ENCODE measurements around the gene EMILIN3.

Gene EMILIN3, protein sequence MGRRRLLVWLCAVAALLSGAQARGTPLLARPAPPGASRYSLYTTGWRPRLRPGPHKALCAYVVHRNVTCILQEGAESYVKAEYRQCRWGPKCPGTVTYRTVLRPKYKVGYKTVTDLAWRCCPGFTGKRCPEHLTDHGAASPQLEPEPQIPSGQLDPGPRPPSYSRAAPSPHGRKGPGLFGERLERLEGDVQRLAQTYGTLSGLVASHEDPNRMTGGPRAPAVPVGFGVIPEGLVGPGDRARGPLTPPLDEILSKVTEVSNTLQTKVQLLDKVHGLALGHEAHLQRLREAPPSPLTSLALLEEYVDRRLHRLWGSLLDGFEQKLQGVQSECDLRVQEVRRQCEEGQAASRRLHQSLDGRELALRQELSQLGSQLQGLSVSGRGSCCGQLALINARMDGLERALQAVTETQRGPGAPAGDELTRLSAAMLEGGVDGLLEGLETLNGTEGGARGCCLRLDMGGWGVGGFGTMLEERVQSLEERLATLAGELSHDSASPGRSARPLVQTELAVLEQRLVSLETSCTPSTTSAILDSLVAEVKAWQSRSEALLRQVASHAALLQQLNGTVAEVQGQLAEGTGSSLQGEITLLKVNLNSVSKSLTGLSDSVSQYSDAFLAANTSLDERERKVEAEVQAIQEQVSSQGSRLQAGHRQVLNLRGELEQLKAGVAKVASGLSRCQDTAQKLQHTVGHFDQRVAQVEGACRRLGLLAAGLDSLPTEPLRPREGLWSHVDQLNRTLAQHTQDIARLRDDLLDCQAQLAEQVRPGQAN

DNA sequence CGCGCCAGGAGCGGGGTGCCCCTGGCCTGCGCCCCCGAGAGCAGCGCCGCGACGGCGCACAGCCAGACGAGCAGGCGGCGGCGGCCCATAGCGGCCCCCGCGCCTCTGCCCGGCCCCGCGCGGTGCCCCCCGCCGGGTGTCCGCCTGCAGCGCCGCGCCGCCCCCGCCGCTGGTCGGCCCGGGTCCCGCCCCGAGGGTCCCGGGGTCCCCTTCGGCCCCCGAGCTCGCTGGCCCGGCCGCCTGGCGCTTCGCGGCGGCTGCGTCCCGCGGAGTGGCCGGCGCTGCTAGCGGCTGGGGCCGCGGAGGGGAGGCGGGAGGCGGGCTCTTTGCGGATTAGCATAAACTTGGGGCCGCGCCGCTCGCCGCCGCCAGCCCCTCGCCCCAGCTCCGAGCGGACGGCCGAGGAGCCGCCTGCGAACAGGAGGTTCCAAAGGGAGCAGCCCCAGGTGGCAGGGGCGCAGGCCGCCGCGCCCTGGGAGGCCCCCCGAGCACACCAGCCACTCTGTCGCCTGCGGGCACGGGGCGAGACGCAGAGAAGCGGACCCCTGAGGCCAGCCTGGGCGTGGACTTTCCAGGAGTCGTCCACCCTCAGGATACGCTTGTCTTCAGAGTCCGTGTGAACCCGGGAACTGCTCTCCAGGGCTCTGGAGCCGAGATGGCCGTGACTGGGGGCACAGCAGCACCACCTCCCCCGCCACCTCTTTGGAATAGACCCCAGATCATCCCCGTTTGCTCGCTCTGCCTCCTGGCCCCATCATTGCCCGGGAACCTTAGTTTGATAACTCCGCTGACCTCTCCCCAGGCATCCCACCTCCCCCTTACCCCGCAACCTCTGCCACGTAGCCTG lies at the start of gene EMILIN3:
TSS of gene EMILIN3 (minus strand) at position 273 of the 847 bp plus-strand sequence. CDS start at position 89, 184 bp downstream.
- DNase-seq, result no peak

DNA sequence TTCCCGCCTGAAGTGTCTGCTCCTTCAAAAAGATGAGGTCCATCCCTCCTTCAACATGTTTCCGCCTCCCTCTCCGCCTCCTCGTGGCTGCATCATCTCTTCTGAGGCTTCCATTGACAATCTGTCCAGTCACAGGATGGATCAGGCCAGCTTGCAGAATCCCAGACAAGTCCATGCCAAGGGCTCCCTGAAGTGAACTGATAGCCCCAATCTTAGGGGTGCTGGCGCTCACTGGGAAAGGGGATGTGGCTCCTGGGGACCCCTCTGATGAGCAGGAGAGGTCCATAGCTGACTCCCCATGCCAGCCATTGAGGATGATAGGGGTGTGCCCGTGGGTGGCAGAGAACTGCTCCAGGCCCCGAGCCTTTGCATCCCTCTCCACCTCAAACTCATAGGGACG lies 48.6 kb upstream of the EMILIN3 start:
- no peak for DNase-seq

DNA sequence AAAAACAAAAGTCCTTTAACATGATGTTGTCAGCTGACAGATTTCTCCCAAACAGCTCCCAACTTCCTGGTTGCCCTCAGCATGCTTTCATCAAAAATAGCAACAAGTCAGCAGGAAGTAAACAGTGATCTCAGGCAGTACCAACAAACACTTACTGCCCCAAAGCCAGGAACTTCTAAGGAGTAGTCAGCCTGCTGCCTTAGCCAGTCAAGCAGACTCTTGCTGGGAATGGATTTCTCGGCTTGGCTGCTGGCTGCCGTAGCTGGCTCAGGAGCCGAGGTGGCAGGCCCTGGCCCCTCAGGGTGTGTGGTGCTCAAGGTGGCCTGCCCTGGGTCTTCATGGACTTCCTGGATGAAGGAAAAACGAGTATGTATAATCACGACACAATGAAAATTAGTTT lies 46.6 kb upstream of the EMILIN3 start:
- no peak for DNase-seq

DNA sequence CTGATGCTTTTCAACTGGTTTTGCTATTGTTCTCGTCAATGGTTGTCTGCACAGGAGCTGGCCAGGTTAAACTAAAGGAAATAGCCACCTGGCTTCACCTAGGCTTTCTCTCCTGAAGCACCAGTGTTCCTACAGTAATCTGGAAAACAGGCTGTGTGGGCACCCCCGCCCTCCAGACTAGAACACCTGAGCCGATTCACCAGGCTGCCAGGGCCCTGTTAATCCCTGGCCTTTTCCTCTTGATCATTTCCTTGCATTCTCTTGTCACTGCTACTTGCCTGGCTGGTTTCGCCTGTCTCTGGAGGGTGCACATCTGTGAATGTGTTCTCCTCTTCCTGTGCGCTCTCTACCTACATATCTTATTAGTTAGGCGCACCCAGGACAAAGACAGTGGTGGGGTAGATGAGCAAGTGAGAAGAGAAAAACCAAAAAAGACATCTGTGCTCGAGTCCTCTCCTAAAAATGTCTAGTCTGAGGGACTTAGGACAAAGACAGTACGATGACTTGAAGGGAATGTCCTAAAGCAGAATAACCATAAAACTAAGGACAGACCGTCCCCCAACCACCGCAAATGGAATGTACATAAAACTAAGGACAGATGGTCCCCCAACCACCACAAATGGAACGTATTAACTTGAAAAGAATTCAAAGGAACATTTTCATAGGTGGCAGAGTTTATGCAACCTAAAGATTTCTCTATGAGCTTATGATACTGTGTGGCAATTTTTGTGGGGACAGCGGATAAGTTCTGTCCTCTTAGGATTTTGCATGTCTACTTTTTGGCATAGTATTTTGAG lies 45.9 kb upstream of the EMILIN3 start:
- no peak for DNase-seq

DNA sequence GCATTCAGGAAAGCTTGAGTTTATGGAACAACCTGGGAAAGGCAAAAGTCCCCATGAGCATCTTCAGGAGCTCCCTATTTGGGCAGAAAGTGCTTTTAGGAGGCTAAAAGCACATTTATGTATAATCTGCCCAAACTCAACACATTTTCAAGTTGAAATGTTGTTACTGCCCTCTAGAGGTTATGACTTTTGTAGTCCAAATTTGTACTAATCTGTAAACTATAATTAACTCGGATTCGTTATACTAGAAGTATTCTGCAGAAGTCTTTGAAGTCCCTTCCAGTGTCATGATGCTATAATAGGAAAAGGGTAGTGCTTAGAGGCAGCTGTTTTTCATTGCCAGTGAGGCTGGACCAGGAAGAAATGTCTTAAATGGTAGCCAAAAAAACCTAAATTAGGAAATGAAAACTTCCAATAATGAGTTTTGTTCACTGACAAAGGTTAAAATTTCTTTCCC lies 44.8 kb upstream of the EMILIN3 start:
- DNase-seq, result no peak

DNA sequence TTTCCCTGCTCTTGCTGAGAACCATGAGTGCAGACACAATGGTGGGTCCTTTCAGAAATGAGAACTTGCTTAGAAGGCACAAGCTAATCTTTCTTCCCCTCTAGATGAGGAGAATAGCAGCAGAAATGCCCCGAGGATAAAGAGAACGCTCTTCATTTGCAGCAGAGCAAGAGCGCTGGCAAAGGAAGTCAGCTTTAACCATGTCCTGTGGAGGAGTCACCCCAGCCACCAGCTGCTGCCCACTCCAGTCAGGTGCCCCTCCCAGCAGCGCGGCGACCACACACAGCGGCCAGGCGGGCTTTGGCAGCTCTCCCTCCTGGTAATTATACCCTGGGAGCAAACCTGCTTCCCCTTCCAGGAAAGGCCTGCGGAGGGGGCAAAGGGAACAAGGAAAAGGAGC lies 42.4 kb upstream of the EMILIN3 start:
- DNase-seq, result peak; percentile 48

DNA sequence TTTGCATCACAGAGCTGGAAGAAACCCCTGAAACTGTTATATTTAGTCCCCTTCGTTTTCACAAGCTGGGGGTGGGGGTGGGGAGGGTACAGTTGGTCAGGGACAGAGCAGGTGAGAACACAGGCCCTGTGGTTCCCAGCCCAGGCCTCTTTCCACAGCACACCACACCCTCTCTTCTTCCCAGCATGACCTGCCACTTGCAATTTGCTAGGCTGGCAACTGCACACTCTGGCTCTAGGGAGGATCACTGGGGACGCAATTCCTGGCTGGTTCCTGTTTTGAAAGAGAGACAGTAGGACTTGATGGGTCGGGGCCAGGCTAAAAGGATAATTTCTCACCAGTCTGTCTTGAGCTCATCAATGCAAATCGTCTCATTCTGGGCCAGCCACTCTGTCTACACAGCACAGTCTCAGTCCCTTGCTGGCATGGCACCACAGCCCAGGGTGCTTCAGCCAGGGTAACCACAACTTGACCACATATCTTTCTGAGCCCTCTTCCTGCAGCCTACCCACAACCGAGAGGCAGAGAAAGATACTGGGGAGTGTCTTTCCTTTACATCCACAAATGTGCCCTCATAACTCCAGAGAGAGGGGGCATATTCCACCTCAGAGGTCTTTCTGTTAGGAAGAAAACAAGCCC lies 41.7 kb upstream of the EMILIN3 start:
- DNase-seq, result no peak

DNA sequence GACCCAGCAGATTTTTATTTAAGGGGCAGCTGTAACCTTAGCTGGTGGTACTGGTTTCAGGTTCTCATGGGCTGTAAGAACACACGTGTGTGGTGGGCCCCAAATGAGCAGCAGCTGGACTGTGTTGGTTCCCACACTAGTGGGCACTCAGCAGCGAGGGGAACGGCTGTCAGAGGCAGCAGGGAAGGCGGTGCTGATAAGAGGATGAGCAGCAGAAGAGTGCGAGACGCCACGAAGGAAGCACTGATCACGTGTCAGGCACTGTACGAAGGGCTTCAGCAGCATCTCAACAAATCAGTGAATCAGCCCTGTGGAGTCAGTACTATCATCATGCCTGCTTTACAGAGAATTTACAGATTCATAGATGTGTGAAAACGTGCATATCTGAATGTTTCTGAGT lies 41.0 kb upstream of the EMILIN3 start:
- DNase-seq, result no peak

DNA sequence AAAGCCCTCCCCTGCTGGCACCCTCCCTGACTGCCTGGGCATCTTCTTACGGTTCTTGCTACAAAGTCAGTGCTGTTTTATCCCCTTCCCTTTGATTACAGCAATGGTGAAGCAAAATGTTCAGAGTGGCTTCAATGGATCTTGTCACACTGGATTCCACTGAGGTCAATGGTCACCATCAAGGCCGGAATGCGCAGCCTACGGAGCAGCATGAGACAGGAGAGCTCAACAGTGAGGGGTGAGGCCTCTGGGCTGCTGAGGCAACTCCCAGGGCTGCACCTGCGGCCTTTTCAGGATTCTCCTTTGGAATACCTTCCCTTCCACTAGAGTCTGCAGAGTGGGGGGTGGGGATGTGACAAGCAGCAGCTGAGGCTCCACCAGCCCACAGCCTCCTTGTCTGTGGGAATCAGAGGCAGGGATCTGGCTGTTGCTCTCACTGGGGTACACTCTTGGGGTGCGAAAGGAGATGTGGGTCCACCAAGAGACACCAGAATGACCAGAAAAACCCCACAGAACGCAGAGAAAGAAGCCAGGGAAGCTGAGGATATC lies 40.4 kb upstream of the EMILIN3 start:
- DNase-seq, result no peak

DNA sequence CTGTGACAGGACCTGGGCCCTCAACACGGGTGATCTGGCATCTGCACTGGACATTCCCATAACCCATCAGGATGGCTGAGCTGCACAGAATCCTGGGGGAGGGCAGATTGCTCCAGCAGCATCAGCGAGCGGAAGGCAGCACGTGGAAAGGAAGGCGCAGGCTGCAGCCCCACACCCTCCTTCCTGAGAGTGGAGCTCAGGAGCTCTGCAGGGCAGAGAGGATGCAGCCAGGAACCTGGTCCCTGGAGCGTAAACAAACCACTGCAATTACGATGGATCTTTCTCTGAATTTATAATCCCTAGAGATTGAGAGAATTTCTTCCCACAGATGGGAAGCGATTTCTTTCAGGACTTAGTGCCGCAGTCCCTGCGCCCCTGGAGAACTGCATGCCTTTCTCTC lies 39.7 kb upstream of the EMILIN3 start:
- DNase-seq, result no peak

DNA sequence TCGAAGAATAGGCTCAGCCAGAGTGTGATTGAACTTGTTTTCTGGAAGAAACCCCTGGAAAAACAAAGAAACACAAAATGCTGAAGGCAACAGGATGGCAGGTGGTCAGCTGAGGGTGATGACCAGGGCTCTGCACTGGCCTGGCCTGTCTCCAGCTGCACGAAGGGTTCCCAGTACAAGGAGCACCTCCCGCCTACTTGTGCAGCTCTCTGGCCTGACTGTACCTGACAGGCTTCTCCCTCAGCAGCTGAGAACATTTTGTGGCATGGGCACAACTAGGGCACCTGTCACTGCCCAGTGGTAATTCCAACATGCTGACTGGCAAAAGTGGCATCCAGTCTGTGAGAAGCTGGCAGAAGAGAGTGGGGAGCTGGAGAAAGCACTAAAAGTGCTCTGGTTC lies 38.8 kb upstream of the EMILIN3 start:
- no peak for DNase-seq

DNA sequence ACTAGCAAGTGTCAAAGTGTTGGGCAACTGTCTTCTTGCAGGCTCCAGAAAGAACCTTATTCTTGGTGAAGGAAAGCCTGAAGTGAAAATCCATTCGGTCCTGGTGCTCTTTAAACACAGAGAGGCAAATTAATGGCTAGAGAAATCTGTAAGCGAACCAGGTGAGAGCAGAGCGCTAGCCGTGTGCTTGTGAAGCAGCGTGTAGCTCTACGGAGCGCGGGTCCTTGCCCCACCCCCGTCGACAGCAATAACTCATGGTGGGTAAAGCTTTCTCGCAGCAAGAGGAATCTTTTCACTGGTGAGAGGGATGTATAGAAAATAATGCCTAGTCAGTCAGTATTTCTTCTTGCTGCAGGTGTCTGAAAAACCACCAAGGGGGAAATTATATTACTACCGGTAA lies 37.0 kb upstream of the EMILIN3 start:
- DNase-seq, result no peak

DNA sequence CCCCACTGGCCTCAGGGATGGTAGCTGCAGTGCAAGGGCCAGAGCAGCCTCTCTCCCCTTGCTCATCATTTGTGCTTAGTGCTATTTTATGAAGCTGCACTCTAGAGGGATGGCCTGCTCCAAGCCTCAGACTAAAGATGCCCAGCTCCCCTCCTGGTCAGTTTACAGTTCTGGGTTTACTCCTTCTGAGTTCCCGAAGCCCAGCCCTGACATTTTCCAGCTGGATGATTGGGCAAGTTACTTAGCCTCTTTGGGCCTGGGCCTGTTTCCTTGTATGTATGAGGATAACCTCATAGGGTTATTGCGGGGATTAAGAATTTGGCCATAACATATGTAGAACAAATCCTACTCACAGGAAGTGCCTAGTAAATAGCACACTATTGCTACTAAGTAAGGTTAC lies 31.8 kb upstream of the EMILIN3 start:
- no peak for DNase-seq

DNA sequence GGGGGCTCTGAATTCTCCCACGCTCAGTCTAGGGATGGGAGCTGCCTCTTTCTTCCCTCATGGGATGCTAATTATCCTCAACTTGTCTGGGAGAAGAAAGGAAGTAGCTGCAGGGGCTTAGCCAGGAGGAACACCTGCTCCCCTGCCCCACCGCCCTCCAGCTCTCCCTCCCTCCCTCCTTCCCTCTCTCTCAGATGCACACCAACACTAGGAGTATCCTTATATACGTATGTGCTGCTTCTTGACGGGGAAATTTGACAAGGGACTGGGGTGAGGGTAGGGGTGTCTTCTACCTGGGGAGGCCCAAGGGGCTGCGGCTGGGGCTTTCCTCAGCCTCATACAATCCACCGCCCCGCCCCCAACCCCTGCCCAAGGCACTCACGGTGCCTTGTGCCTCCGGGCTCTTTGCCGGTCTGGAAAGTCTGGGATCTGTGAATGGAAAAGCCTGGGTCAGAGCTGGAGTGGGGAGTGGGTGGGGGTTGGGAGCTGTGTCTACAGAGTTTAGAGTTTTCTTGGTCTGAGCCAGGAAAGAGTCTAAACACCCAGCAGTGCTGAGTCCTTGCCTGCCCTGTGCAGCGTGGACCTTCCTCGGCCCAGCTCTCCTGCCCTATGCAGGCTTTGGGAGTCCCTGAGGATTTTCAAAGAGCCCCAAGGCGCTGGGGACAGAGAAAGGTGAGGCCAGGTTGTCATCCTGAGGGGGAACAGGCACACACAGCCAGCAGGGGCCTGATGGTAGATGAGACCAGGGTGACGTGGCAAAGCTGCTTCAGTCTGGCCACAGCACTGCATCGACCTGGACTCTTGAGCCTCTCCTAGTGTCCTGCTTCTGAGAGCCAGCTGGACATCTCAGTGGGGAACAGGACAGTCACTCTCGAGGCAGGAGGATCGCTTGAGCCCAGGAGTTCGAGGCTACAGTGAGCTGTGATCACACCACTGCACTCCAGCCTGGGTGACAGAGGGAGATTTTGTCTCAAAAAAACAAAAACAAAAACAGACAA lies 29.3 kb upstream of the EMILIN3 start:
- DNase-seq, result no peak

DNA sequence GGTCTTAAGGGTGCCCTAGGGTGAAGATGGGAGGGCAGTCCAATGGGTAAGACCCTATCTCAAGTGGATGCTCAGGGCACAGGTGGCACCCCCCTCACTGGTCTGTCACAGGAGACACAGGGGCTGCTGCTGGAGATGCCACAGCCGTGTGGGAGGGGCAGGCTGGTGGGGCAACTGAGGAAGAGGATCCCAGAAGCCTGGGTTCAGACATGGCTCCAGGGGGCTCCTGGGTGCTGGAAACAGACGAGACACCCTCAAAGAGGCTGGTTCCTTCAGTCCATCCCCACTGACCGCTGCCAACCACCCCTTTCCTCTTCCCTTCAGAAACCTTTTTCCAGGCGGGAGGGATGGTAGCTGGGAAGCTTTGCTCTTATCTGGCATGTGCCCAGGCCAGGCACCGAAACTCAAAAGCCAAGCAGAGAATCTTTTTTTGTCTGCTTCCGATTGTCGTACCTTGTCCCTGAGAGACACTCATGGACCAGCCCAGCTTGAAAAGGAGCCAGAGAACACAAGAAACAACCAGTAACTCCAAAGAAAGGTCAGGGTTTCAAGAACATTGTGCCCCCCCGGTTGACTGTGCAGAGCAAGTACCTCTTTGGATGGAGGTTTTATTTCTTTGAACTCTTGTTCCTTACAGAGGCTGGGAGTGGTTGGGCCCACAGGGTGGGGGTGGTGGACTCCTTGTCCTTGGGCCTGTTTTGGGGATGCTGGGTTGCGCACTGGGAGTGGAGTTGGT lies 28.5 kb upstream of the EMILIN3 start:
- DNase-seq, result no peak

DNA sequence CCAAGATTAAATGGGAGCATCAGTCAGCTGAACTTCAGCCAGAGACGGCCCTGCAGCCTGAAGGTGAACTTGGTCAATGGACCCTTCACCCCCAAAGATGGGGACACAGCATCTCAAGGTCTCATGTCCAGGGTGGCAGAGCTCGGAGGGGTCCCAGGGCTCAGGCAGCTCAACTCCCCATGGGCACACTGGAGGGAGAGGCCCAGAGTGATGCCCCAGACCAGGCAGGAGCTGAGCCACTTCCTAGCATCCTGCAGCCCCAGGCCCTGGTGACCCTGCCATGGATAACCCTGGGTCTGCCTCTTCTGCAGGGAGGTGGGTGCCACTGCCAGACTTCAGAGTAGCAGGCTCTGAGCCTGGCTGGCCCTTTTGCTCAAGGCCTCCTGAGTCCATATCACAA lies 27.5 kb upstream of the EMILIN3 start:
- DNase-seq, result no peak

DNA sequence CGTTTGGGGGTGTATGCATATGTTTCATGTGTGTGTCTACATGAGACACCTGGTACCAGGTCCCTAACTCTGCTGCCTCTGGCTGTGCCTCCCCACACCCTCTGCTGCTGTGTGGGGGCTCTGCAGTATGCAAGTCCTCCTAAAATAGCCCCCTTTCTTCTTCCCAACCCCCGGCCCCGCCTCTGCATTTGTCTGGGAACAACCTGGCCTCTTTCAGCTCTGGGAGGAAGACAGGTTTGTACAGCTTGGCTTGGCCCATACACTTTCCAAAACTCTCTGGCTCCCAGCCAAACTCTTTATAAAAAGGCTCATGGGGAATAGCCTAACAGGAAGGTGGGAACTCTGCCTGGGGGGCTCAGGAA lies 27.1 kb upstream of the EMILIN3 start:
- no peak for DNase-seq

DNA sequence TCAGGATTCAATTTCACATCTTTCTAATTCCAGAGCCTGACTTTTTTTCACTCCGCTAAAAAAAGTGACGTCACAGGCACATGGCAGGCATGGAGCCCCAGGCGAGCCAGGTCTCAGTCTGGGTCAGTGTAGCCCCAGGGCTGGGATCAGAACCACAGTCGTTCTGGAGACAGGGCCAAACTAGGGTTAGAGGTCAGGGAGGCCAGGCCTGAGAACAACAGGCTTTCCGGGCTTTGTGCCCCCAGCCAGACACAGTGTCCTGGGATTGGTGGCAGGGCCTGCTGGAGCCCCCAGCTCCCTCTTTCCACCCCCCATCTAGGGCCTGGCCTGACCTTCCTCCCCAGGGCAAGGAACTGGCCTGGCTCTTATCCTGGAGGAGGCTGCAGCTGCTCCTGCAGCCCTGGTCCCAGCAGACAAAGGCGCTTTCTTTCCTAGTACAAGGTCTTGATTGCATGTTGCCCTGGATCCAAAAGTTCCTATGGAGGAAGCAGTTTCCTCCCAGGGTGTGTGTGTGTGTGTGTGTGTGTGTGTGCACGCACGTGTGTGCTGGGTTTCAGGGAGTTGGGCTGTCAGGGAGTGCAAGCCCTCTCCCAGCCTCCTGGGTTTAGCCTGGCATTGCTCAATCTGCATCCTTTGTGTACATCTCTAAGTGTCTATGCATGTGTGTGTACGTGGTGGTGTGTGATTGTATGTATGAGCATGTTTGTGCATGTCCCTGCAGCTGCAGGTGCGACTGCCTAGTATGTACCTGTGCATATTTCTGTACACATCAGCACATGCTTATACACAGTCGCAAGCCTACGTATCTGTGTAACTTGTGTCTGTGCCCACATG lies 26.5 kb upstream of the EMILIN3 start:
- no peak for DNase-seq

DNA sequence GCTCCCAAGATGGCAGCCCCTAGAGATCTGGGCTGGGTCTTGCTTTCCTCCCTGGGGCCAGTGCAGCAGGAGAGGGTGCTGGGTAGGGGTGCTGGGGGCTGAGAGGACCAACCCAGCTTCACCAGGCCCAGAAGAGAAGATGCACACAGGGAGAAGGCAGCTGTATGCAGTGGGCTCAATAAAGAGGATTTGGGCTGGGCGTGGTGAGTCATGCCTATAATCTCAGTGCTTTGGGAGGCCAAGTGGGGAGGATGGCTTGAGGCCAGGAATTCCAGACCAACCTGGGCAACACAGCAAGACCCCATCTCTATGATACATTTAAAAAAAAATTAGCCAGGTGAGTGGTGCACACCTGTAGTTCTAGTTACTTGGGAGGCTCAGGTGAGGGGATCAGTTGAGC lies 25.7 kb upstream of the EMILIN3 start:
- DNase-seq, result no peak
